ENCODE measurements around the gene ZBTB32. TPM values are rescaled to one million over a fixed set of nuclear protein-coding genes. Genes with fewer than 3 reads are reported as not detected.

The ZBTB32 gene
- total RNA-seq, 1 experiment from 2014 or later = not detected

DNA sequence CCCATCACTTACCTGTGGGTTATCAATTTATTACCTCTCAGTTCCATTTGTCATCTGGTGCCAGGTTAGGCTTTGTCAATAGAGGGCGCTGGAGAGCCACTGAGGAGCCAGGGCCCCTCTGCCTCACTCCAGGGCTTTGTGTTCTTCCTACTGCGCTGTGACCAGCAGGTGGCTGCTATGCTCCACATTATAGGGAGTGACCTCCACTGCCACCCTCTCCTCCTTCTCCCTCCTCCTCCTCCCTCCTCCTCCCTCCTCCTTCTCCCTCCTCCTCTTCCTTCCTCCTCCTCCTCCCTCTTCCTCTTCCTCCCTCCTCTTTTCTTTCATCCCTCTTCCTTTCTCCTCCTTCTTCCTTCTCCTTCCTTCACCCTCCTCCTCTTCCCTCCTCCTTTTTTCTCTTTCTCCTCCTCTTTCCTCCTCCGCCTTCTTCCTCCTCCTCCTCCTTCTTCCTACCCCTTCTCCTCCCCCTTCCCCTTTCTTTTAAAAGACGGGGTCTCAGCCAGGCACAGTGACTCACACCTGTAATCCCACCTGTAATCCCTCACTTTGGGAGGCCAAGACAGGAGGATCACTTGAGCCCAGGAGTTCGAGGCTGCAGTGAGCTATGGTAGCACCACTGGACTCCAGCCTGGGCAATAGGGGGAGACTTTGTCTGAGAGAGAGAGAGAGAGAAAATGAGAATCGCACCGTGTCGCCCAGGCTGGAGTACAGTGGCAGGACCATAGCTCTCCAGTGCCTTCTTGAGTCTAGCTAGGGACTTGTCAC, 10.3 kb upstream of the ZBTB32 start:
- no TSS peak for BruUV-seq (replicated peaks)
- in situ Hi-C loops (cut with HindIII; ENCODE audit: low pct_unique_long_range_greater_than_20kb, low sequenced_read_pairs) = no loop called here
- ChIA-PET POLR2A (interaction anchor here (0.6 to 0.7 kb wide), 3 partner anchors 55 to 188 kb away, joined by 3 to 7 read pairs (median 4); partner anchors contain the start of gene LIN37), CTCF (interaction anchor here (0.6 to 1.0 kb wide), 13 partner anchors 9 to 1430 kb away, joined by 3 to 9 read pairs (median 4); partner anchors contain the start of gene LIN37)
- no peaks in the 10 kb centered on the region for H3K36me3 ChIP-seq (ENCODE audit: control insufficient read depth, insufficient read depth, low read length)
- peak; percentile 85 for DNase-seq (ENCODE audit: low read depth, low spot score)
- peak; percentile 100 for ATAC-seq
- no peaks in the 10 kb centered on the region for H3K9me3 ChIP-seq (ENCODE audit: control insufficient read depth, insufficient read depth, low read depth, low read length)
- no peaks in the 10 kb centered on the region for H3K27me3 ChIP-seq (ENCODE audit: control insufficient read depth, insufficient read depth, low read length)
- TF ChIP-seq, protein P1, sequence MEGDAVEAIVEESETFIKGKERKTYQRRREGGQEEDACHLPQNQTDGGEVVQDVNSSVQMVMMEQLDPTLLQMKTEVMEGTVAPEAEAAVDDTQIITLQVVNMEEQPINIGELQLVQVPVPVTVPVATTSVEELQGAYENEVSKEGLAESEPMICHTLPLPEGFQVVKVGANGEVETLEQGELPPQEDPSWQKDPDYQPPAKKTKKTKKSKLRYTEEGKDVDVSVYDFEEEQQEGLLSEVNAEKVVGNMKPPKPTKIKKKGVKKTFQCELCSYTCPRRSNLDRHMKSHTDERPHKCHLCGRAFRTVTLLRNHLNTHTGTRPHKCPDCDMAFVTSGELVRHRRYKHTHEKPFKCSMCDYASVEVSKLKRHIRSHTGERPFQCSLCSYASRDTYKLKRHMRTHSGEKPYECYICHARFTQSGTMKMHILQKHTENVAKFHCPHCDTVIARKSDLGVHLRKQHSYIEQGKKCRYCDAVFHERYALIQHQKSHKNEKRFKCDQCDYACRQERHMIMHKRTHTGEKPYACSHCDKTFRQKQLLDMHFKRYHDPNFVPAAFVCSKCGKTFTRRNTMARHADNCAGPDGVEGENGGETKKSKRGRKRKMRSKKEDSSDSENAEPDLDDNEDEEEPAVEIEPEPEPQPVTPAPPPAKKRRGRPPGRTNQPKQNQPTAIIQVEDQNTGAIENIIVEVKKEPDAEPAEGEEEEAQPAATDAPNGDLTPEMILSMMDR (IDR thresholded peaks at IDR 0.05) = peak; percentile 100
- TF ChIP-seq SIN3A (IDR thresholded peaks at IDR 0.05; ENCODE audit: borderline replicate concordance, insufficient read depth, low read depth, low read length) (0 out of 2 replicates have a peak, but pooled peaks have one; percentile 41), POLR2AphosphoS5 (IDR thresholded peaks at IDR 0.05; ENCODE audit: low read depth, low read length) (peak; percentile 58; the same call in 1 of the 2 replicates), TCF7L2 (IDR thresholded peaks at IDR 0.05; ENCODE audit: low read depth, low read length) (no peak)
- TF ChIP-seq, protein P2, sequence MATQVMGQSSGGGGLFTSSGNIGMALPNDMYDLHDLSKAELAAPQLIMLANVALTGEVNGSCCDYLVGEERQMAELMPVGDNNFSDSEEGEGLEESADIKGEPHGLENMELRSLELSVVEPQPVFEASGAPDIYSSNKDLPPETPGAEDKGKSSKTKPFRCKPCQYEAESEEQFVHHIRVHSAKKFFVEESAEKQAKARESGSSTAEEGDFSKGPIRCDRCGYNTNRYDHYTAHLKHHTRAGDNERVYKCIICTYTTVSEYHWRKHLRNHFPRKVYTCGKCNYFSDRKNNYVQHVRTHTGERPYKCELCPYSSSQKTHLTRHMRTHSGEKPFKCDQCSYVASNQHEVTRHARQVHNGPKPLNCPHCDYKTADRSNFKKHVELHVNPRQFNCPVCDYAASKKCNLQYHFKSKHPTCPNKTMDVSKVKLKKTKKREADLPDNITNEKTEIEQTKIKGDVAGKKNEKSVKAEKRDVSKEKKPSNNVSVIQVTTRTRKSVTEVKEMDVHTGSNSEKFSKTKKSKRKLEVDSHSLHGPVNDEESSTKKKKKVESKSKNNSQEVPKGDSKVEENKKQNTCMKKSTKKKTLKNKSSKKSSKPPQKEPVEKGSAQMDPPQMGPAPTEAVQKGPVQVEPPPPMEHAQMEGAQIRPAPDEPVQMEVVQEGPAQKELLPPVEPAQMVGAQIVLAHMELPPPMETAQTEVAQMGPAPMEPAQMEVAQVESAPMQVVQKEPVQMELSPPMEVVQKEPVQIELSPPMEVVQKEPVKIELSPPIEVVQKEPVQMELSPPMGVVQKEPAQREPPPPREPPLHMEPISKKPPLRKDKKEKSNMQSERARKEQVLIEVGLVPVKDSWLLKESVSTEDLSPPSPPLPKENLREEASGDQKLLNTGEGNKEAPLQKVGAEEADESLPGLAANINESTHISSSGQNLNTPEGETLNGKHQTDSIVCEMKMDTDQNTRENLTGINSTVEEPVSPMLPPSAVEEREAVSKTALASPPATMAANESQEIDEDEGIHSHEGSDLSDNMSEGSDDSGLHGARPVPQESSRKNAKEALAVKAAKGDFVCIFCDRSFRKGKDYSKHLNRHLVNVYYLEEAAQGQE (IDR thresholded peaks at IDR 0.05; ENCODE audit: insufficient read depth in 1 of 2, low read depth in 2 of 2, low read length in 1 of 2) = no peak; a peak in 1 of 4 replicates
- H3K4me1 ChIP-seq (ENCODE audit: control insufficient read depth, insufficient read depth, low read length) = no peaks in the 10 kb centered on the region
- H3K4me3 ChIP-seq (ENCODE audit: low read depth in 2 of 2, low read length in 2 of 2) = no peak overlapping the region
- no peak overlapping the region for H3K27ac ChIP-seq (ENCODE audit: low read length)
- intact Hi-C loops (cut with micrococcal nuclease; ENCODE audit: unreplicated experiment) = loop anchor here (2.0 kb wide), 1 partner anchor 23 kb away; no protein-coding TSS in a partner anchor

DNA sequence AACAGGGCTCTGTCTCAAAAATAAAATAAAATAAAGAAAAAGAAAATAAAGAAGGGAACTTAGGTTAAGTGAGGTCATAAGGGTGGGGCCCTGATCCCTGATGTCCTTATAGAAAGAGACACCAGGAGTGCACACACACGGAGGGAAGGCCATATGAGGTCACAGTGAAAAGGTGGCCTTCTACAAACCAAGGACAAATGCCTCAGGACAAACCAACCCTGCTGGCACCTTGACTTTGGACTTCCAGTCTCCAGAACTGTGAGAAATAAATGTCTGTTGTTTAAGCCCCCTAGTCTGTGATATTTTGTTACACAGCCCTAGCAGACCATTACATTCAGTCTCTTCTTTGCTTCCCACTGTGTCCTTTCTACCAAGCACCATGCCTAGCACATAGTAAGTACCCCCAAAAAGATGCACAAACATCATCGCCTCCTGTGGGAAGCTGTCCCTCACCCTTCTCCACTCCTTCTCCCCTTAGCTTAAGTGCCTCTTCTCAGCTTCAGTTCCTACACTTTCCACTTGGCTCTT, 8.4 kb upstream of the ZBTB32 start:
- no peak for TF ChIP-seq TCF7L2 (IDR thresholded peaks at IDR 0.05; ENCODE audit: low read depth, low read length)
- TF ChIP-seq POLR2AphosphoS5 (IDR thresholded peaks at IDR 0.05; ENCODE audit: low read depth, low read length) = no peak
- TF ChIP-seq, protein P1 (IDR thresholded peaks at IDR 0.05) = no peak
- TF ChIP-seq, protein P2 (IDR thresholded peaks at IDR 0.05; ENCODE audit: insufficient read depth in 1 of 2, low read depth in 2 of 2, low read length in 1 of 2) = no peak
- TF ChIP-seq SIN3A (IDR thresholded peaks at IDR 0.05; ENCODE audit: borderline replicate concordance, insufficient read depth, low read depth, low read length) = no peak
- Histone ChIP-seq H3K4me1 (ENCODE audit: control insufficient read depth, insufficient read depth, low read length) (no peaks in the 10 kb centered on the region), H3K4me3 (ENCODE audit: low read depth in 2 of 2, low read length in 2 of 2) (no peak overlapping the region), H3K36me3 (ENCODE audit: control insufficient read depth, insufficient read depth, low read length) (no peaks in the 10 kb centered on the region), H3K27me3 (ENCODE audit: control insufficient read depth, insufficient read depth, low read length) (no peaks in the 10 kb centered on the region), H3K27ac (ENCODE audit: low read length) (no peak overlapping the region), H3K9me3 (ENCODE audit: control insufficient read depth, insufficient read depth, low read depth, low read length) (no peaks in the 10 kb centered on the region)
- DNase-seq (ENCODE audit: low read depth, low spot score) (no peak), ATAC-seq (no peak)
- in situ Hi-C loops (cut with HindIII; ENCODE audit: low pct_unique_long_range_greater_than_20kb, low sequenced_read_pairs) = no loop called here
- intact Hi-C loops (cut with micrococcal nuclease; ENCODE audit: unreplicated experiment) = loop anchor here (2.0 kb wide), 1 partner anchor 21 kb away; no protein-coding TSS in a partner anchor
- no TSS peak for BruUV-seq (replicated peaks)
- CTCF ChIA-PET = no interaction called here
- POLR2A ChIA-PET = no interaction called here
